ENCODE data around the gene PCDHB10. TPM values are rescaled to one million over a fixed set of nuclear protein-coding genes. Genes with fewer than 3 reads are reported as not detected.
"Not testable (repeated sequence)": the region's sequence is repeated elsewhere in the genome, so short reads cannot be mapped to it uniquely, and the experiment has no call there.

Gene PCDHB10
- total RNA-seq, 1 donor from 2014 or later: 0.94 TPM

- DNase-seq (ENCODE audit: low spot score); intact Hi-C loops (cut with DNase I): not testable (repeated sequence)
Measured at GRCh38 chr5:141225421-141225820, 33.3 kb downstream of the PCDHB10 start.

GRCh38 chr5:141234109-141234667 lies 42.0 kb downstream of the PCDHB10 start:
- intact Hi-C loops (cut with DNase I): no loop called here
- no peak for DNase-seq (ENCODE audit: low spot score)

- DNase-seq (ENCODE audit: low spot score); intact Hi-C loops (cut with DNase I): not testable (repeated sequence)
Measured at GRCh38 chr5:141235922-141236321, 43.8 kb downstream of the PCDHB10 start.

GRCh38 chr5:141236516-141237313 lies 44.6 kb downstream of the PCDHB10 start:
- intact Hi-C loops (cut with DNase I): no loop called here

GRCh38 chr5:141241496-141241895 lies 49.3 kb downstream of the PCDHB10 start:
- DNase-seq (ENCODE audit: low spot score): no peak
- intact Hi-C loops (cut with DNase I): loop anchor here (10.0 kb wide), 1 partner anchor 73 kb away; no protein-coding TSS in a partner anchor

More at GRCh38 chr5:141236516-141237313, 44.6 kb downstream of the PCDHB10 start:
- no peak for DNase-seq (ENCODE audit: low spot score)

Other genes with a start within 250 kb of the PCDHB10 start
- gene PCDHAC2, start 225.9 kb upstream of the PCDHB10 start, total RNA-seq: 0.67 TPM
- not detected for gene PCDHB1, start 141.0 kb upstream of the PCDHB10 start, total RNA-seq
- gene PCDHB2, start 97.7 kb upstream of the PCDHB10 start, total RNA-seq: 2.4 TPM
- gene PCDHB3, start 91.9 kb upstream of the PCDHB10 start, total RNA-seq: 1.4 TPM
- 1.3 TPM for gene PCDHB4, start 70.5 kb upstream of the PCDHB10 start, total RNA-seq
- 3.2 TPM for gene PCDHB5, start 57.1 kb upstream of the PCDHB10 start, total RNA-seq
- 0.57 TPM for gene PCDHB6, start 42.3 kb upstream of the PCDHB10 start, total RNA-seq
- 0.67 TPM for gene PCDHB7, start 19.7 kb upstream of the PCDHB10 start, total RNA-seq
- 2.3 TPM for gene PCDHB8, start 14.6 kb upstream of the PCDHB10 start, total RNA-seq
- gene PCDHB16, start 10.0 kb upstream of the PCDHB10 start, total RNA-seq: 2.2 TPM
- gene PCDHB9, start 5.2 kb upstream of the PCDHB10 start, total RNA-seq: 1.3 TPM
- gene PCDHB11, start 7.3 kb downstream of the PCDHB10 start, total RNA-seq: 1.9 TPM
- 1.1 TPM for gene PCDHB12, start 16.4 kb downstream of the PCDHB10 start, total RNA-seq
- gene PCDHB13, start 21.6 kb downstream of the PCDHB10 start, total RNA-seq: 4.8 TPM
- 4.4 TPM for gene PCDHB14, start 31.0 kb downstream of the PCDHB10 start, total RNA-seq
- gene PCDHB15, start 53.0 kb downstream of the PCDHB10 start, total RNA-seq: 9.9 TPM
- not detected for gene SLC25A2, start 111.7 kb downstream of the PCDHB10 start, total RNA-seq
- 116 TPM for gene TAF7, start 128.4 kb downstream of the PCDHB10 start, total RNA-seq
- gene PCDHGA1, start 138.2 kb downstream of the PCDHB10 start, total RNA-seq: 4.6 TPM
- gene PCDHGA2, start 146.4 kb downstream of the PCDHB10 start, total RNA-seq: 17.3 TPM
- gene PCDHGA3, start 151.5 kb downstream of the PCDHB10 start, total RNA-seq: 22.9 TPM
- gene PCDHGB1, start 157.7 kb downstream of the PCDHB10 start, total RNA-seq: 12.6 TPM
- 15.6 TPM for gene PCDHGA4, start 162.7 kb downstream of the PCDHB10 start, total RNA-seq
- gene PCDHGB2, start 167.6 kb downstream of the PCDHB10 start, total RNA-seq: 16.2 TPM
- gene PCDHGA5, start 171.8 kb downstream of the PCDHB10 start, total RNA-seq: 9.7 TPM
- 14.2 TPM for gene PCDHGB3, start 177.9 kb downstream of the PCDHB10 start, total RNA-seq
- gene PCDHGA6, start 181.5 kb downstream of the PCDHB10 start, total RNA-seq: 11.5 TPM
- gene PCDHGA7, start 190.4 kb downstream of the PCDHB10 start, total RNA-seq: 11.8 TPM
- 12.5 TPM for gene PCDHGB4, start 195.3 kb downstream of the PCDHB10 start, total RNA-seq
- 14.0 TPM for gene PCDHGA8, start 200.3 kb downstream of the PCDHB10 start, total RNA-seq
- gene PCDHGB5, start 205.6 kb downstream of the PCDHB10 start, total RNA-seq: 13.9 TPM
- gene PCDHGA9, start 210.4 kb downstream of the PCDHB10 start, total RNA-seq: 9.6 TPM
- 11.9 TPM for gene PCDHGB6, start 215.7 kb downstream of the PCDHB10 start, total RNA-seq
- 11.0 TPM for gene PCDHGA10, start 220.6 kb downstream of the PCDHB10 start, total RNA-seq
- gene PCDHGB7, start 225.3 kb downstream of the PCDHB10 start, total RNA-seq: 16.4 TPM
- 9.6 TPM for gene PCDHGA11, start 228.7 kb downstream of the PCDHB10 start, total RNA-seq
- 10.3 TPM for gene PCDHGA12, start 238.2 kb downstream of the PCDHB10 start, total RNA-seq